OCI-LY7 (cell line): Measurements from ENCODE around the gene RSPRY1. TPM values are rescaled to one million over a fixed set of nuclear protein-coding genes. Genes with fewer than 3 reads are reported as not detected.

Experiments
- BruUV-seq: library from RNA; stranded (reverse); fragments of 400-500 nt; replicated peaks from 2 replicates; lab custom pipeline; 2021; lab: Mats Ljungman, UMichigan
- CTCF ChIA-PET: fragments of 300-600 bp; sonication (Branson Sonifier 250); formaldehyde crosslinking; loops from one replicate; lab custom pipeline; 2022; ENCODE audit warnings: antibody characterized with exemption; ENCODE audit not compliant: unreplicated experiment; lab: Charles Lee
- POLR2A ChIA-PET: fragments of 300-600 bp; sonication (Branson Sonifier 250); formaldehyde crosslinking; loops from one replicate; lab custom pipeline; 2022; ENCODE audit warnings: antibody characterized with exemption; lab: Charles Lee
- DNase-seq: peaks from one replicate; pipeline ENCODE4 v3.0.0-alpha.2; 2015; ENCODE audit warnings: low spot score
- H2AFZ ChIP-seq: fragments of 200-600 bp; sonication (generic), shearing (Covaris generic); 2 replicates; pipeline ENCODE4 v1.6.1; 2014; ENCODE audit warnings: mild to moderate bottlenecking, antibody characterized with exemption, low read length, moderate library complexity
- H3K27ac ChIP-seq: fragments of 200-600 bp; sonication (generic); 2 replicates; pipeline ENCODE4 v1.5.1; 2014; ENCODE audit warnings: mixed run types, low read depth, mild to moderate bottlenecking, moderate library complexity, low read length, inconsistent platforms; ENCODE audit not compliant: poor library complexity, severe bottlenecking
- H3K36me3 ChIP-seq: fragments of 200-600 bp; sonication (generic); 2 replicates; pipeline ENCODE4 v1.6.1; 2014; ENCODE audit warnings: mild to moderate bottlenecking, antibody characterized with exemption, low read length, moderate library complexity, mixed read lengths; ENCODE audit not compliant: insufficient read depth
- H3K4me1 ChIP-seq: fragments of 200-600 bp; sonication (generic); 2 replicates; pipeline ENCODE4 v1.5.1; 2014; ENCODE audit warnings: mild to moderate bottlenecking, low read length; ENCODE audit not compliant: insufficient read depth, poor library complexity, severe bottlenecking
- H3K4me2 ChIP-seq: fragments of 200-600 bp; sonication (generic); 2 replicates; pipeline ENCODE4 v1.6.1; 2014; ENCODE audit warnings: mild to moderate bottlenecking, low read length
- H3K4me3 ChIP-seq: fragments of 200-600 bp; sonication (generic); 2 replicates; pipeline ENCODE4 v1.5.1; 2014; ENCODE audit warnings: mild to moderate bottlenecking, low read depth, low read length; ENCODE audit not compliant: poor library complexity, severe bottlenecking
- H3K79me2 ChIP-seq: fragments of 200-600 bp; sonication (generic); 2 replicates; pipeline ENCODE4 v1.6.1; 2016; ENCODE audit warnings: low read depth, mild to moderate bottlenecking, low read length, moderate library complexity, mixed read lengths; ENCODE audit not compliant: insufficient read depth
- H3K9me2 ChIP-seq: fragments of 200-600 bp; sonication (generic); 2 replicates; pipeline ENCODE4 v1.6.1; 2016; ENCODE audit warnings: mild to moderate bottlenecking, low read length, mixed read lengths; ENCODE audit not compliant: insufficient read depth
- H3K9me3 ChIP-seq: fragments of 200-600 bp; sonication (generic); 2 replicates; pipeline ENCODE4 v1.6.1; 2014; ENCODE audit warnings: mild to moderate bottlenecking, mixed run types, low read length, mixed read lengths
- H4K20me1 ChIP-seq: fragments of 200-600 bp; sonication (generic); 2 replicates; pipeline ENCODE4 v1.6.1; 2014; ENCODE audit warnings: mild to moderate bottlenecking, antibody characterized with exemption, low read length, moderate library complexity, mixed read lengths; ENCODE audit not compliant: insufficient read depth
- CTCF ChIP-seq: fragments of 200-600 bp; sonication (generic); conservative IDR thresholded peaks from 2 replicates; pipeline ENCODE4 v1.5.1; 2014; ENCODE audit warnings: mild to moderate bottlenecking, antibody characterized with exemption, low read length, moderate library complexity, mixed read lengths
- EZH2phosphoT487 ChIP-seq: fragments of 200-600 bp; sonication (generic); IDR thresholded peaks from 2 replicates; pipeline ENCODE4 v1.6.1; 2018; ENCODE audit warnings: low read depth, borderline replicate concordance, mild to moderate bottlenecking, mixed run types, antibody characterized with exemption, low read length, moderate library complexity, mixed read lengths
- intact Hi-C: fragments of 100-400 bp; cut with micrococcal nuclease; formaldehyde crosslinking; loops from one replicate; pipeline ENCODE4 v1.10.0; 2022; ENCODE audit not compliant: unreplicated experiment
- total RNA-seq, 2 experiments: library from RNA; depleted of rRNA in 1 of 2; stranded (reverse); fragments of >200 nt in 1 of 2; shearing (Covaris generic) in 1 of 2; gene quantifications; 2 replicates each; pipeline ENCODE4 v1.2.3, GENCODE V29; 2014 to 2022

RSPRY1 gene
- total RNA-seq, 2 experiments from 2014 or later = 17.1 to 25.2 TPM

GRCh38 chr16:57276596-57276995 lies 90.5 kb downstream of the RSPRY1 start:
- CTCF ChIA-PET = no interaction called here
- POLR2A ChIA-PET = interaction anchor here (0.7 kb wide), 1 partner anchor 8 kb away, joined by 5 read pairs; no protein-coding TSS in a partner anchor
- Histone ChIP-seq H3K4me3 (no peak overlapping the region), H3K79me2 (no peaks in the 10 kb centered on the region), H3K9me2 (no peaks in the 10 kb centered on the region), H3K27ac (no peak overlapping the region), H3K4me2 (no peak overlapping the region), H3K36me3 (no peaks in the 10 kb centered on the region), H2AFZ (no peak overlapping the region), H3K4me1 (no peaks in the 10 kb centered on the region), H4K20me1 (no peaks in the 10 kb centered on the region), H3K9me3 (no peaks in the 10 kb centered on the region)
- TF ChIP-seq CTCF = no peak
- TF ChIP-seq EZH2phosphoT487 = no peak
- intact Hi-C loops = no loop called here
- no TSS peak for BruUV-seq
- DNase-seq = no peak

DNA sequence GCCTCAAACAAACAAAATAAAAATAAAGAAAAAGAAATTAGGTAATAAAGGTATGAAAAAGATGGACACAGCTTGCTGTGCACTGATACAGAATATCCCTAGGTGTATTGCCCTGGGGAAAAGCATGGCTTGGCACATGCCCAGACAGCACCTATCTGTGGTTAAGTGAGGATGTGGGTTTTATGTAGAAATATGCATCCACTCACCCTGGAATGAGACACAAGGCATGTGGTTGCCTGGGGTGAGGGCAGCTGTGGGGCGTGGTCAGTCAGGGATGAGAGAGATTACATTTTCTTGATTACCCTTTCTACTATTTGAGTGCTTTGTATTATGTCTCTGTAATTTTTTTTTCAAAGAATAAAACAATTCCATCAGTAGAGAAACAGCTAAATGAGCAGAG lies 91.5 kb downstream of the RSPRY1 start:
- DNase-seq = no peak
- no peaks in the 10 kb centered on the region for H3K9me2 ChIP-seq
- H3K4me1 ChIP-seq = no peaks in the 10 kb centered on the region
- H4K20me1 ChIP-seq = no peaks in the 10 kb centered on the region
- TF ChIP-seq EZH2phosphoT487 = no peak
- TF ChIP-seq CTCF = no peak
- no peak overlapping the region for H2AFZ ChIP-seq
- no peaks in the 10 kb centered on the region for H3K36me3 ChIP-seq
- no peak overlapping the region for H3K4me2 ChIP-seq
- H3K79me2 ChIP-seq = no peaks in the 10 kb centered on the region
- H3K27ac ChIP-seq = no peak overlapping the region
- ChIA-PET POLR2A (interaction anchor here (0.5 kb wide), 1 partner anchor 959 kb away, joined by 3 read pairs; no protein-coding TSS in a partner anchor), CTCF (no interaction called here)
- intact Hi-C loops = no loop called here
- BruUV-seq = no TSS peak
- no peaks in the 10 kb centered on the region for H3K9me3 ChIP-seq
- no peak overlapping the region for H3K4me3 ChIP-seq

DNA sequence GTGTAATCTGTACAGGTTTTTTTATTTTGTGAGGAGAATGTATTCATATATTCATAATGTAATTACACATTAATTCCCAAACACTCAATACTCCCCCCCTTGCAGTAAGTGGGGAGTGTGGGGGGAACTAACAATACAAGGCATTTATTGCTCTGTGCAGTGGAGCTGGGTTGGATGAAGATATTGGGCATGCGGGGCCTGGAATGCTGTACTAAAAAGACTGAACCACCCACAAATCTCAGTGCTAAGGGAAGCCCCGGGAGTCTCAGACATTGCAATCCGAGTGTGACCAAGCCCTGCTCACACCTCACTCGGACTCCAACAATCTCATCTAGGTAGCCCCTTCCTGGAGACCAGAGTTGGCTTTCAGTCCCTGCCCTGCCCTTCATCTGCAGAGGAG lies 92.4 kb downstream of the RSPRY1 start:
- ChIA-PET POLR2A (no interaction called here), CTCF (no interaction called here)
- Histone ChIP-seq H3K36me3 (no peaks in the 10 kb centered on the region), H4K20me1 (no peaks in the 10 kb centered on the region), H2AFZ (no peak overlapping the region), H3K4me2 (no peak overlapping the region), H3K79me2 (no peaks in the 10 kb centered on the region), H3K4me3 (no peak overlapping the region), H3K9me3 (no peaks in the 10 kb centered on the region), H3K9me2 (no peaks in the 10 kb centered on the region), H3K27ac (no peak overlapping the region), H3K4me1 (no peaks in the 10 kb centered on the region)
- TF ChIP-seq EZH2phosphoT487 (no peak), CTCF (no peak)
- intact Hi-C loops = no loop called here
- DNase-seq = no peak
- no TSS peak for BruUV-seq
